ENCODE measurements around the gene CNIH3.

- TF ChIP-seq CTCF (IDR thresholded peaks at IDR 0.05), result no peak
- no peak for TF ChIP-seq POLR2A (IDR thresholded peaks at IDR 0.05)
These were observed 143.0 kb downstream of the CNIH3 start for GRCh38 chr1:224759135-224759534.
